AG08395 (cell line): ENCODE measurements around the gene PBX3.

ENCODE experiments used
- DNase-seq: peaks from one replicate; pipeline ENCODE4 v3.0.0; 2012; ENCODE audit warnings: mixed read lengths, low spot score

PBX3 gene

GRCh38 chr9:125949703-125950460 lies 202.7 kb downstream of the PBX3 start:
- no peak for DNase-seq

DNA sequence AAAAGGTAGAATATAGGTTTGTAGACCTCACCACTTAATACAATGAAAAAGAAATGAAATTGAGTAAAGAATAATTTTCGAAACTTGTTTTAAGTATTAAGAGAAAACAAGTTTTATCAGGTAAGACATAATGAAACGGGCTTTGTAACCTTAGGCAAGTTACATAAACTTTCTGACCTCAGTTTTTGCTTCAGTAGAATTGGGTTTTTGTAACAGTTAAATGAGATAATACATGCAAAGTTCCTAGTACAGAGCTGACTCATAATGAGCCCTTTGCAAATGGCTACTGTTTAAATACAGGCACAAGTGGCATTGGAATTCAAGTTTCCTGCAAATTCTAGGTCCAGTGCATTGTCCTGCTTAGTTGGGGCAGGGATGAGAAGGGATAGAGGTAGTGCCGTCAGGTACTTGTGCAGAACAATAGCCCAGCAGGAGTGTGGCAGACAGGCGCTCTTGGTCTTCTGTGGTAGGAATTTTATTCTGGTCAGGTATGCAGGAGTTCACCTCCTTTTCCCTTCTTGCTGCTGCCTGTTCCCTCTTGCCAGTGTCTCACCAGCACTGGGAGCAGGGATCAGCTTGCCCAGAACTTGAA lies 203.8 kb downstream of the PBX3 start:
- no peak for DNase-seq

GRCh38 chr9:125953314-125954019 lies 206.3 kb downstream of the PBX3 start:
- DNase-seq, result no peak

- no peak for DNase-seq
Observed at GRCh38 chr9:125956102-125956501, 208.9 kb downstream of the PBX3 start.

DNA sequence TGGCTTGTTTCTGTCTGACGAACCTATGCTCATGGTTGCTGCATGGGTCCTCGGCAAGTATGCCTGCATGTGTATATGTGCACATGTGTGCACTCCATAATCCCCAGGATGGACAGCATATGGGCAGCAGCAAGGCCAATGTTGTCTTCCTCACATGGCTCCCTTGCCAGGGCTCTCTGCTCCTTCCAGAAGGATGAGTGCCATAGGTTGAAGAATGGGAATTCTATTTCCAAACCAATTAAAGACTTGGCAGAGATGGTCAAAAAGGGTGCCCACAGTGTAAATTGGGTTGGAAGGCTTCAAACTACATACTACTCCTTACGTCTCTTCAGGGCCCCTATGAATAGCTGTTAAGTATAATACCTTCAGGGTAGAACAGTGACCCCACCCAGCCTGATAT lies 212.1 kb downstream of the PBX3 start:
- no peak for DNase-seq

- no peak for DNase-seq
Observed at GRCh38 chr9:125959951-125960619, 212.9 kb downstream of the PBX3 start.

- DNase-seq, result no peak
Observed at GRCh38 chr9:125960626-125961025, 213.5 kb downstream of the PBX3 start.

- DNase-seq, result no peak
Observed at GRCh38 chr9:125961072-125961471, 213.9 kb downstream of the PBX3 start.

DNA sequence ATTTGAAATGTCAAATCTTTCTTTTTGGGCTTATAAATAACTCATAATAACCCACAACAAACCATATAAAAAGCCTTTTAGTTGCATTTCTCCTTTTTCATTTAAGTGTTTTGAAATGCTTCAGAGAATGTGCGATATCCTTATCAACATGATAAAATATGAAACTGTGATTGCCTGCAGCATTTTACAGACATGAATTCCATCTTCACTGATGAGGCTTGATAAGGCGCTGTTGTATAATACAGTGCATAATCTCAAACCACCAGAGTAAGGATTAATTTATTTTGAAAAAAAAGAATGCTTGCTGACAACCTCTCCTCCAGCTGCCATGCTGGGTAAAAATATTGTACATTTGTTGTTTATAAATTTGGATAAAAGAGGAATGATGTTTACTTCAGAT lies 216.8 kb downstream of the PBX3 start:
- DNase-seq, result no peak

DNA sequence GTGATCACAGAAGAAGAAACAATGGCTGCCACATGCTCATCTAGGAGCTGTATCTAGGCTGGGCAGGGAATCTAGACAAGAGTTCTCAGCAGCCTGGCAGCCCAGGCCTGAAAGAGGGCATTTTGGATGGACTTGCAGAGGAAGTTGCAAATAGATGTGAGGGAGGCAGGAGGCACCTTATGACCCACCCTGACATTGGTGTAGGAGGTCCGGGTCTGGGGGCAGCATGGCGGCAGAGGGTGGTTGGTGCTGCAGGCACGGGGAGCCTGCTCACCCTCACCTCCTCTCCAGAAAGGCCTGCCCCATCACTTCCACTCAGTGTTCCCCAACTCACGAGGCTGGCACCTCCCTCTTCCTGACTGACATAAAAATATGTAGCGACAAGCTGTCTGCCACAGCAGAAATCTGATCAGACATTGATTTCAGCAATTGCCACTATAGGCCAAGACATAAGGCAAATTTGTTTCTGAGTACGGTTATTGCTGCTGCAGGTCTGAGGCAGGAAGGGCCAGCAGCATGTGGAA lies 217.6 kb downstream of the PBX3 start:
- DNase-seq, result no peak

GRCh38 chr9:125965477-125965876 lies 218.3 kb downstream of the PBX3 start:
- DNase-seq, result no peak

- DNase-seq, result no peak
Observed at GRCh38 chr9:125966466-125966865, 219.3 kb downstream of the PBX3 start.

DNA sequence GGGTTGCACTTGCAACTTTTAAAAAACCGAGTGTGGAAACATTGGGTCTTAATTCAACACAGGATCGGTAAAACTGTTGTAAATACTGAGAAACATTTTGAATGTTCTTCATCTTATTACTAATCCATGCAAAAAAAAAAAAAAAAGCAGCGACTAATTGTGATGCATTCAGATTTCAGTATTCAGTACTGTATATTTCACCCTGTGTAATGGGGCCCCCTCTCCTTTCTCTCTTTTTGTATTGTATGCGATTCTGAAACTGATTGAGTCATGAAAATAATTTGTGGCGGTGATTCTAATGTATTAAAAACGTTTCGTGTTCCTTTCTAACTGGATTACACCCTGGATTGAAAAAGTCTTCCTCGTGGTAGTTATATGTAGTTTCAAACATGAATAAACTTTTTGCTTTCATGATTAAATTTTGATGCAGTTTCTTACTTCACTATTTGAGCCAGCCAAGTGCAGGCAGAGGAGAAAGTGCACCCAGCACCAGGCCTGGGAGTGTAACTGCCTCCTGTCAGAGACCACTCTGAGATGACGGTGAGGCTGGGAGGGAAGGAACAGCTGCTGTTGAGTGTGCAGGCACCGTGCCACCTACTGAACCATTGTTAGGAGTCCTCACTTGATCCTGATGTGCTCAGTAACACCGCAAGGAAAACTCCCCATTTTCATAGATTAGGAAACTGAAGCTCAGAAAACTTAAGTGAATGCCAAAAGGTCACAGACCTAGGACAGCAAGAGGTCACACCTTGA lies 220.0 kb downstream of the PBX3 start:
- DNase-seq, result no peak

DNA sequence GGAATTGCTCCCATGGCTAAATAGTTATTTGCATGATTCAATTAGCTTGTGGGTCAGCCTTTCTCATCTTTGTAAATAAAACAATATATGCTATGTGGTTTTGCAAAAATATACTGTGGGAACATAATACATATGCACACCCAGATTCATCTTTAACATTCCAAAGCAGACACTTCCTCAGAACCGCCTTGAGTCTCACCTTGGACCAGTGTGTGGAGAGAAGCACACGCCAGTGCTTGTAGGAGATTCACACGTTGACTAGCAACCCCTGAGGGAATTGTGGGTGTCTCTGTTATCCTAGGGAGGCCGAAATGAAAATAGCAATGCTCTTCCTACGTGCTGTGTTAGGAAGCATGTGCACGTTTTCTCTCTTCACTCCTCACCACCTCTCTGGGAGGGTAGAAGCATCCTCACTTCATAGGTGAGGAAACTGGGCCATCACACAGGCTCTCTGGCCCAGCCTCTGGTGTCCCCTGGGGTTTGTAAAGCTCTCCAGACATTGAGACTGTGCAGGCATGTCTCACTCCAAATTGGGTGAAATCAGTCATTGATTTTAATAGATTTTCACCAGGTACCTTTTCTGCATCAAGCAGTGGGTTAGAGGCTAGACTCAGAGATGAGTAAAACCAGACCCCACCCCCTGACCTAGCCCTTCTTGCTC lies 221.7 kb downstream of the PBX3 start:
- DNase-seq, result no peak

GRCh38 chr9:125969462-125969861 lies 222.3 kb downstream of the PBX3 start:
- DNase-seq, result no peak

DNA sequence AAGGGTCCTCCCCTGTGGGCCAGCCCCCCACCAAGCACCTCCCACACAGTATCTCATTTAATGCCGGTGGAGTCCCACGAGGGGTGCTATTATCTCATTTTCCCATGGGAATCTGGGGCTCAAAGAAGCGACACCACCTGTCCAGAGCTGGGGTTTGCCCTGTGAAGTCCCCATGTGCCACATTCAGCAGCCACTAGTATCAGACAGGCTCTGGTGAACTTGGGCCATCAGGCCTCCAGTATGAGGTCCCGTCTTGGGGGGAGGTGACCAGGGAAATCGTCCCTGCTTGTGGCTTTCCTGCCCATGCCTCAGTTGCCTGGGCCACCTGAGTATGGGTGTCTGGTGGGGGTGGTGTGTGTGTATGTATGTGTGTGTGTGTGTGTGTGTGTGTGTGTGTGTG lies 222.7 kb downstream of the PBX3 start:
- no peak for DNase-seq

- DNase-seq, result no peak
Observed at GRCh38 chr9:125970340-125970739, 223.2 kb downstream of the PBX3 start.

GRCh38 chr9:125971050-125971449 lies 223.9 kb downstream of the PBX3 start:
- no peak for DNase-seq

DNA sequence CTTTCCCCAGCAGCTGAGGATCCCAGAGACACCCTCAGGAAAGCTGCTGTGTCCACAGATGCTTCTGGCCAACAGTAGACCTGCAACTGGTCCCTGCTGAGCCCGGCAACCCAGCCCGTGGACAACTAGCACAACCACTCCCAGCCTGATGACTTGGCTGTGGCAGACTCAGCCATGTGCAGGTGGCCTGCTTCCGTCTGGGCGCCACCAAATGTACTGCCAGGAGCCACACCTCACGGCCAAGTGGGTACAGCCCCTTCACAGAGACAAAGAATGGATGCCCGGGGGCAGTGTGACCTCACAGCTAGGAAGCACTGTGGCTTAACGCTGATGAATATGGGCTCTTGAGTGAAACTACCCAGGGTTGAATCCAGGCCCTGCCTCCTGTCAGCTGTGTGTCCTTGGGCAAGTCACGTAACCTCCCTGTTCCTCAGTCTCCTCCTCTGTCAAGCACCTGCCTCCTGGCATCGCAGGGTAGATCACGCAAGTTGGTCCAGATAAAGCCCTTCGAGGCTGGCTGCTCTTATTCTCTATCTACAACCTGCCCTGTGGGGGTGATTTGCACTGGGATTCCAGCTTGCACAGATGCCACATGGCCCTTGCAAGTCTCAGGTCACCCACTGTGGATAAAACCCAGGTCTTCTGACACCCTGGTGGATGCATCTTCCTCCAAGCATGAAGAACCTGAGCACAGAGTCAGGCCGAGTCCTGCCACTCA lies 225.0 kb downstream of the PBX3 start:
- DNase-seq, result no peak

- DNase-seq, result no peak
Observed at GRCh38 chr9:125973547-125973946, 226.4 kb downstream of the PBX3 start.

- DNase-seq, result no peak
Observed at GRCh38 chr9:125974705-125975104, 227.5 kb downstream of the PBX3 start.
